ENCODE results near the gene TMEM156. TPM values are rescaled to one million over a fixed set of nuclear protein-coding genes. Genes with fewer than 3 reads are reported as not detected.

Gene TMEM156
- total and polyA plus RNA-seq, 2 experiments from 2014 or later: not detected

DNA sequence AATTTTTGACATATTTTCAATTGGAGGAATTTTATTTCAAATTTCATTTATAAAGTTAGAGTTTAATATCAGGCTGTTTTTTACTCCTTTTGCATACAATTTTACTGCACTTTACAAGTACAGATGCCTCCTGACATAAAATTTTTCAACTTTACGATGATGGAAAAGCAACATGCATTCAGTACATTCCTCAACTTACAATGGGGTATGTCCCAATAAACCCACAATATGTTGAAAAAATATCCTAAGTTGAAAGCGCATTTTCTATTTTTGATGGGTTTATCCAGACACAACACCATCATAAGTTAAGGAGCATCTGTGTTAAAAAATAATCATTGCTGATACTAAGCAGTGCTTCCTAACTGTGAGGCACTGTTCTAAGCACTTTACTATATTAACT, 34.2 kb upstream of the TMEM156 start:
- Histone ChIP-seq H2AFZ (no peak overlapping the region), H3F3A (replicated peaks; ENCODE audit: low read depth) (no peaks in the 10 kb centered on the region), H3K4me1 (ENCODE audit: insufficient read depth) (peaks cover 23% of the 10 kb centered on the region), H3K4me2 (no peak overlapping the region), H3K4me3 (no peak overlapping the region), H3K27me3 (ENCODE audit: insufficient read depth) (no peaks in the 10 kb centered on the region), H3K79me2 (replicated peaks; ENCODE audit: insufficient read depth) (peaks cover 6% of the 10 kb centered on the region; the same call in 1 of the 2 replicates), H4K20me1 (replicated peaks; ENCODE audit: insufficient read depth) (0 out of 2 replicates have a peak, but pooled peaks cover 2% of the 10 kb centered on the region), H3K9me2 (ENCODE audit: insufficient read depth) (no peaks in the 10 kb centered on the region), H3K27ac (ENCODE audit: low read depth) (no peak overlapping the region), H3K36me3 (ENCODE audit: insufficient read depth) (no peaks in the 10 kb centered on the region)
- peaks cover 2% of the 10 kb centered on the region for H3K27me3 Mint-ChIP-seq (ENCODE audit: insufficient read depth, low read depth, poor library complexity)
- TF ChIP-seq, protein P1, sequence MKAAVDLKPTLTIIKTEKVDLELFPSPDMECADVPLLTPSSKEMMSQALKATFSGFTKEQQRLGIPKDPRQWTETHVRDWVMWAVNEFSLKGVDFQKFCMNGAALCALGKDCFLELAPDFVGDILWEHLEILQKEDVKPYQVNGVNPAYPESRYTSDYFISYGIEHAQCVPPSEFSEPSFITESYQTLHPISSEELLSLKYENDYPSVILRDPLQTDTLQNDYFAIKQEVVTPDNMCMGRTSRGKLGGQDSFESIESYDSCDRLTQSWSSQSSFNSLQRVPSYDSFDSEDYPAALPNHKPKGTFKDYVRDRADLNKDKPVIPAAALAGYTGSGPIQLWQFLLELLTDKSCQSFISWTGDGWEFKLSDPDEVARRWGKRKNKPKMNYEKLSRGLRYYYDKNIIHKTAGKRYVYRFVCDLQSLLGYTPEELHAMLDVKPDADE (IDR thresholded peaks at IDR 0.05): no peak
- TF ChIP-seq POLR2AphosphoS5 (IDR thresholded peaks at IDR 0.05; ENCODE audit: low read depth) (no peak), EZH2phosphoT487 (IDR thresholded peaks at IDR 0.05; ENCODE audit: unreplicated experiment) (no peak), EZH2 (IDR thresholded peaks at IDR 0.05; ENCODE audit: low read depth, unreplicated experiment) (no peak), ZNF331 (CRISPR knock-in tag; IDR thresholded peaks at IDR 0.05; ENCODE audit: low read depth) (no peak), NANOG (IDR thresholded peaks at IDR 0.05; ENCODE audit: borderline replicate concordance) (no peak), CREB1 (CRISPR knock-in tag; IDR thresholded peaks at IDR 0.05; ENCODE audit: low read depth) (no peak), JUNB (IDR thresholded peaks at IDR 0.05; ENCODE audit: unreplicated experiment) (no peak), STAT1 (IDR thresholded peaks at IDR 0.05; ENCODE audit: unreplicated experiment) (no peak), ZNF114 (CRISPR knock-in tag; IDR thresholded peaks at IDR 0.05) (no peak)
- TF ChIP-seq, protein P2, sequence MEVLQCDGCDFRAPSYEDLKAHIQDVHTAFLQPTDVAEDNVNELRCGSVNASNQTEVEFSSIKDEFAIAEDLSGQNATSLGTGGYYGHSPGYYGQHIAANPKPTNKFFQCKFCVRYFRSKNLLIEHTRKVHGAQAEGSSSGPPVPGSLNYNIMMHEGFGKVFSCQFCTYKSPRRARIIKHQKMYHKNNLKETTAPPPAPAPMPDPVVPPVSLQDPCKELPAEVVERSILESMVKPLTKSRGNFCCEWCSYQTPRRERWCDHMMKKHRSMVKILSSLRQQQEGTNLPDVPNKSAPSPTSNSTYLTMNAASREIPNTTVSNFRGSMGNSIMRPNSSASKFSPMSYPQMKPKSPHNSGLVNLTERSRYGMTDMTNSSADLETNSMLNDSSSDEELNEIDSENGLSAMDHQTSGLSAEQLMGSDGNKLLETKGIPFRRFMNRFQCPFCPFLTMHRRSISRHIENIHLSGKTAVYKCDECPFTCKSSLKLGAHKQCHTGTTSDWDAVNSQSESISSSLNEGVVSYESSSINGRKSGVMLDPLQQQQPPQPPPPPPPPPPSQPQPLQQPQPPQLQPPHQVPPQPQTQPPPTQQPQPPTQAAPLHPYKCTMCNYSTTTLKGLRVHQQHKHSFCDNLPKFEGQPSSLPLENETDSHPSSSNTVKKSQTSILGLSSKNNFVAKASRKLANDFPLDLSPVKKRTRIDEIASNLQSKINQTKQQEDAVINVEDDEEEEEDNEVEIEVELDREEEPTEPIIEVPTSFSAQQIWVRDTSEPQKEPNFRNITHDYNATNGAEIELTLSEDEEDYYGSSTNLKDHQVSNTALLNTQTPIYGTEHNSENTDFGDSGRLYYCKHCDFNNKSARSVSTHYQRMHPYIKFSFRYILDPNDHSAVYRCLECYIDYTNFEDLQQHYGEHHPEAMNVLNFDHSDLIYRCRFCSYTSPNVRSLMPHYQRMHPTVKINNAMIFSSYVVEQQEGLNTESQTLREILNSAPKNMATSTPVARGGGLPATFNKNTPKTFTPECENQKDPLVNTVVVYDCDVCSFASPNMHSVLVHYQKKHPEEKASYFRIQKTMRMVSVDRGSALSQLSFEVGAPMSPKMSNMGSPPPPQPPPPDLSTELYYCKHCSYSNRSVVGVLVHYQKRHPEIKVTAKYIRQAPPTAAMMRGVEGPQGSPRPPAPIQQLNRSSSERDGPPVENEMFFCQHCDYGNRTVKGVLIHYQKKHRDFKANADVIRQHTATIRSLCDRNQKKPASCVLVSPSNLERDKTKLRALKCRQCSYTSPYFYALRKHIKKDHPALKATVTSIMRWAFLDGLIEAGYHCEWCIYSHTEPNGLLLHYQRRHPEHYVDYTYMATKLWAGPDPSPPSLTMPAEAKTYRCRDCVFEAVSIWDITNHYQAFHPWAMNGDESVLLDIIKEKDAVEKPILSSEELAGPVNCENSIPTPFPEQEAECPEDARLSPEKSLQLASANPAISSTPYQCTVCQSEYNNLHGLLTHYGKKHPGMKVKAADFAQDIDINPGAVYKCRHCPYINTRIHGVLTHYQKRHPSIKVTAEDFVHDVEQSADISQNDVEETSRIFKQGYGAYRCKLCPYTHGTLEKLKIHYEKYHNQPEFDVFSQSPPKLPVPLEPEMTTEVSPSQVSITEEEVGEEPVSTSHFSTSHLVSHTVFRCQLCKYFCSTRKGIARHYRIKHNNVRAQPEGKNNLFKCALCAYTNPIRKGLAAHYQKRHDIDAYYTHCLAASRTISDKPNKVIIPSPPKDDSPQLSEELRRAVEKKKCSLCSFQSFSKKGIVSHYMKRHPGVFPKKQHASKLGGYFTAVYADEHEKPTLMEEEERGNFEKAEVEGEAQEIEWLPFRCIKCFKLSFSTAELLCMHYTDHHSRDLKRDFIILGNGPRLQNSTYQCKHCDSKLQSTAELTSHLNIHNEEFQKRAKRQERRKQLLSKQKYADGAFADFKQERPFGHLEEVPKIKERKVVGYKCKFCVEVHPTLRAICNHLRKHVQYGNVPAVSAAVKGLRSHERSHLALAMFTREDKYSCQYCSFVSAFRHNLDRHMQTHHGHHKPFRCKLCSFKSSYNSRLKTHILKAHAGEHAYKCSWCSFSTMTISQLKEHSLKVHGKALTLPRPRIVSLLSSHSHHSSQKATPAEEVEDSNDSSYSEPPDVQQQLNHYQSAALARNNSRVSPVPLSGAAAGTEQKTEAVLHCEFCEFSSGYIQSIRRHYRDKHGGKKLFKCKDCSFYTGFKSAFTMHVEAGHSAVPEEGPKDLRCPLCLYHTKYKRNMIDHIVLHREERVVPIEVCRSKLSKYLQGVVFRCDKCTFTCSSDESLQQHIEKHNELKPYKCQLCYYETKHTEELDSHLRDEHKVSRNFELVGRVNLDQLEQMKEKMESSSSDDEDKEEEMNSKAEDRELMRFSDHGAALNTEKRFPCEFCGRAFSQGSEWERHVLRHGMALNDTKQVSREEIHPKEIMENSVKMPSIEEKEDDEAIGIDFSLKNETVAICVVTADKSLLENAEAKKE (CRISPR knock-in tag; IDR thresholded peaks at IDR 0.05): no peak
- TF ChIP-seq, protein P3, sequence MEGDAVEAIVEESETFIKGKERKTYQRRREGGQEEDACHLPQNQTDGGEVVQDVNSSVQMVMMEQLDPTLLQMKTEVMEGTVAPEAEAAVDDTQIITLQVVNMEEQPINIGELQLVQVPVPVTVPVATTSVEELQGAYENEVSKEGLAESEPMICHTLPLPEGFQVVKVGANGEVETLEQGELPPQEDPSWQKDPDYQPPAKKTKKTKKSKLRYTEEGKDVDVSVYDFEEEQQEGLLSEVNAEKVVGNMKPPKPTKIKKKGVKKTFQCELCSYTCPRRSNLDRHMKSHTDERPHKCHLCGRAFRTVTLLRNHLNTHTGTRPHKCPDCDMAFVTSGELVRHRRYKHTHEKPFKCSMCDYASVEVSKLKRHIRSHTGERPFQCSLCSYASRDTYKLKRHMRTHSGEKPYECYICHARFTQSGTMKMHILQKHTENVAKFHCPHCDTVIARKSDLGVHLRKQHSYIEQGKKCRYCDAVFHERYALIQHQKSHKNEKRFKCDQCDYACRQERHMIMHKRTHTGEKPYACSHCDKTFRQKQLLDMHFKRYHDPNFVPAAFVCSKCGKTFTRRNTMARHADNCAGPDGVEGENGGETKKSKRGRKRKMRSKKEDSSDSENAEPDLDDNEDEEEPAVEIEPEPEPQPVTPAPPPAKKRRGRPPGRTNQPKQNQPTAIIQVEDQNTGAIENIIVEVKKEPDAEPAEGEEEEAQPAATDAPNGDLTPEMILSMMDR (conservative IDR thresholded peaks at IDR 0.05; ENCODE audit: low read depth in 2 of 2): no peak
- TF ChIP-seq, protein P4, sequence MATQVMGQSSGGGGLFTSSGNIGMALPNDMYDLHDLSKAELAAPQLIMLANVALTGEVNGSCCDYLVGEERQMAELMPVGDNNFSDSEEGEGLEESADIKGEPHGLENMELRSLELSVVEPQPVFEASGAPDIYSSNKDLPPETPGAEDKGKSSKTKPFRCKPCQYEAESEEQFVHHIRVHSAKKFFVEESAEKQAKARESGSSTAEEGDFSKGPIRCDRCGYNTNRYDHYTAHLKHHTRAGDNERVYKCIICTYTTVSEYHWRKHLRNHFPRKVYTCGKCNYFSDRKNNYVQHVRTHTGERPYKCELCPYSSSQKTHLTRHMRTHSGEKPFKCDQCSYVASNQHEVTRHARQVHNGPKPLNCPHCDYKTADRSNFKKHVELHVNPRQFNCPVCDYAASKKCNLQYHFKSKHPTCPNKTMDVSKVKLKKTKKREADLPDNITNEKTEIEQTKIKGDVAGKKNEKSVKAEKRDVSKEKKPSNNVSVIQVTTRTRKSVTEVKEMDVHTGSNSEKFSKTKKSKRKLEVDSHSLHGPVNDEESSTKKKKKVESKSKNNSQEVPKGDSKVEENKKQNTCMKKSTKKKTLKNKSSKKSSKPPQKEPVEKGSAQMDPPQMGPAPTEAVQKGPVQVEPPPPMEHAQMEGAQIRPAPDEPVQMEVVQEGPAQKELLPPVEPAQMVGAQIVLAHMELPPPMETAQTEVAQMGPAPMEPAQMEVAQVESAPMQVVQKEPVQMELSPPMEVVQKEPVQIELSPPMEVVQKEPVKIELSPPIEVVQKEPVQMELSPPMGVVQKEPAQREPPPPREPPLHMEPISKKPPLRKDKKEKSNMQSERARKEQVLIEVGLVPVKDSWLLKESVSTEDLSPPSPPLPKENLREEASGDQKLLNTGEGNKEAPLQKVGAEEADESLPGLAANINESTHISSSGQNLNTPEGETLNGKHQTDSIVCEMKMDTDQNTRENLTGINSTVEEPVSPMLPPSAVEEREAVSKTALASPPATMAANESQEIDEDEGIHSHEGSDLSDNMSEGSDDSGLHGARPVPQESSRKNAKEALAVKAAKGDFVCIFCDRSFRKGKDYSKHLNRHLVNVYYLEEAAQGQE (IDR thresholded peaks at IDR 0.05; ENCODE audit: unreplicated experiment): no peak
- H3K27ac Mint-ChIP-seq: no peak overlapping the region
- H3K4me3 Mint-ChIP-seq: no peak overlapping the region
- no peak for ATAC-seq
- peaks cover 29% of the 10 kb centered on the region for H3K4me1 Mint-ChIP-seq
- H3K36me3 Mint-ChIP-seq (ENCODE audit: low read depth): no peaks in the 10 kb centered on the region
- H3K9me3 Mint-ChIP-seq: no peaks in the 10 kb centered on the region
- DNase-seq (ENCODE audit: low spot score): no peak
